ENCODE results near the gene MEGF6. TPM values are rescaled to one million over a fixed set of nuclear protein-coding genes. Genes with fewer than 3 reads are reported as not detected.

Gene MEGF6
- total RNA-seq, 1 experiment from 2014 or later: 2.0 TPM

Other genes starting within 250 kb of the MEGF6 start
- gene ARHGEF16, start 156.8 kb downstream of the MEGF6 start, total RNA-seq (2014; rRNA removed; shearing (Covaris generic)): 34.9 and 46.6 TPM in 2 replicates
- 6.6 and 17.4 TPM in 2 replicates for gene TPRG1L, start 13.5 kb upstream of the MEGF6 start, total RNA-seq (2014; rRNA removed; shearing (Covaris generic))
- gene WRAP73, start 38.6 kb upstream of the MEGF6 start, total RNA-seq (2014; rRNA removed; shearing (Covaris generic)): 19.5 and 23.7 TPM in 2 replicates
- 2.2 and 3.4 TPM in 2 replicates for gene TP73, start 41.0 kb upstream of the MEGF6 start, total RNA-seq (2014; rRNA removed; shearing (Covaris generic))
- gene CCDC27, start 140.9 kb upstream of the MEGF6 start, total RNA-seq (2014; rRNA removed; shearing (Covaris generic)): not detected in 2 replicates
- not detected in 2 replicates for gene SMIM1, start 161.2 kb upstream of the MEGF6 start, total RNA-seq (2014; rRNA removed; shearing (Covaris generic))
- gene LRRC47, start 185.0 kb upstream of the MEGF6 start, total RNA-seq (2014; rRNA removed; shearing (Covaris generic)): 46.4 and 70.8 TPM in 2 replicates
- 14.8 and 51.1 TPM in 2 replicates for gene CEP104, start 245.7 kb upstream of the MEGF6 start, total RNA-seq (2014; rRNA removed; shearing (Covaris generic))
- gene DFFB, start 246.0 kb upstream of the MEGF6 start, total RNA-seq (2014; rRNA removed; shearing (Covaris generic)): 2.8 and 11.9 TPM in 2 replicates